Ectodermal cell (in vitro differentiated cells): ENCODE measurements around the gene MPP2.
"Not testable (repeated sequence)": the region's sequence is repeated elsewhere in the genome, so short reads cannot be mapped to it uniquely, and the experiment has no call there.

Source experiments
- H3K27ac ChIP-seq: 2 replicates; pipeline ENCODE4 v1.7.0; 2013; ENCODE audit warnings: mild to moderate bottlenecking, low read depth, low read length; ENCODE audit not compliant: insufficient read depth, poor library complexity, severe bottlenecking
- H3K27me3 ChIP-seq: 2 replicates; pipeline ENCODE4 v1.7.0; 2013; ENCODE audit warnings: mild to moderate bottlenecking, low read length; ENCODE audit not compliant: insufficient read depth, control insufficient read depth, poor library complexity, severe bottlenecking
- H3K36me3 ChIP-seq: one replicate; pipeline ENCODE4 v1.7.0; 2013; ENCODE audit warnings: low read length; ENCODE audit not compliant: control insufficient read depth, insufficient read depth
- H3K4me1 ChIP-seq: one replicate; pipeline ENCODE4 v1.7.0; 2013; ENCODE audit warnings: low read length; ENCODE audit not compliant: control insufficient read depth, insufficient read depth
- H3K4me3 ChIP-seq: 2 replicates; pipeline ENCODE4 v1.7.0; 2013; ENCODE audit warnings: low read depth, low read length, control low read depth; ENCODE audit not compliant: insufficient read depth
- H3K9me3 ChIP-seq: 2 replicates; pipeline ENCODE4 v1.7.0; 2013; ENCODE audit warnings: mild to moderate bottlenecking, low read length, moderate library complexity; ENCODE audit not compliant: control insufficient read depth
- WGBS, 2 experiments: methylation state at CpG; one replicate each; pipeline ENCODE4 v1.1.7; 2013; ENCODE audit warnings: missing lambda C conversion rate in 2 of 2; 5-methylcytosine and 5-hydroxymethylcytosine counted together

The MPP2 gene

GRCh38 chr17:43877451-43878155 lies 29.7 kb downstream of the MPP2 start:
- Histone ChIP-seq H3K9me3 (no peaks in the 10 kb centered on the region), H3K4me1 (peaks cover 7% of the 10 kb centered on the region), H3K27ac (no peak overlapping the region), H3K4me3 (no peak overlapping the region), H3K27me3 (no peaks in the 10 kb centered on the region), H3K36me3 (peaks cover 12% of the 10 kb centered on the region)
- WGBS, 2 experiments = 94 to 97% methylated on average over 9 to 10 of the region's 10 CpGs

- Histone ChIP-seq H3K36me3 (peaks cover 12% of the 10 kb centered on the region), H3K4me3 (no peak overlapping the region), H3K4me1 (peaks cover 7% of the 10 kb centered on the region), H3K27me3 (no peaks in the 10 kb centered on the region), H3K9me3 (no peaks in the 10 kb centered on the region), H3K27ac (no peak overlapping the region)
- WGBS, 2 experiments = 89 to 91% methylated on average over 7 of the region's 7 CpGs
Observed at GRCh38 chr17:43877031-43877430, 30.3 kb downstream of the MPP2 start.

GRCh38 chr17:43875476-43876147 lies 31.7 kb downstream of the MPP2 start:
- Histone ChIP-seq H3K4me1 (peaks cover 7% of the 10 kb centered on the region), H3K27me3 (no peaks in the 10 kb centered on the region), H3K4me3 (no peak overlapping the region), H3K27ac (no peak overlapping the region), H3K9me3 (no peaks in the 10 kb centered on the region), H3K36me3 (peaks cover 6% of the 10 kb centered on the region)
- 85 to 87% methylated on average over 3 of the region's 3 CpGs for WGBS, 2 experiments

GRCh38 chr17:43874293-43874692 lies 33.0 kb downstream of the MPP2 start:
- Histone ChIP-seq H3K4me3 (no peak overlapping the region), H3K27ac (no peak overlapping the region), H3K4me1 (peaks cover 7% of the 10 kb centered on the region), H3K27me3 (no peaks in the 10 kb centered on the region), H3K36me3 (peaks cover 6% of the 10 kb centered on the region), H3K9me3 (no peaks in the 10 kb centered on the region)
- 93 to 97% methylated on average over 3 of the region's 3 CpGs for WGBS, 2 experiments

- Histone ChIP-seq H3K9me3 (no peaks in the 10 kb centered on the region), H3K4me1 (peaks cover 2% of the 10 kb centered on the region), H3K36me3 (peaks cover 6% of the 10 kb centered on the region), H3K4me3 (no peak overlapping the region), H3K27me3 (no peaks in the 10 kb centered on the region), H3K27ac (no peak overlapping the region)
- 76 to 79% methylated on average over 5 to 6 of the region's 6 CpGs for WGBS, 2 experiments
Observed at GRCh38 chr17:43873815-43874214, 33.5 kb downstream of the MPP2 start.

- H3K27ac ChIP-seq = no peak overlapping the region
- no peaks in the 10 kb centered on the region for H3K27me3 ChIP-seq
- no peaks in the 10 kb centered on the region for H3K9me3 ChIP-seq
- 71 to 81% methylated on average over 5 of the region's 5 CpGs for WGBS, 2 experiments
- no peaks in the 10 kb centered on the region for H3K4me1 ChIP-seq
- peaks cover 4% of the 10 kb centered on the region for H3K36me3 ChIP-seq
- no peak overlapping the region for H3K4me3 ChIP-seq
Observed at GRCh38 chr17:43873091-43873490, 34.2 kb downstream of the MPP2 start.

GRCh38 chr17:43871946-43872690 lies 35.2 kb downstream of the MPP2 start:
- no peaks in the 10 kb centered on the region for H3K36me3 ChIP-seq
- no peaks in the 10 kb centered on the region for H3K9me3 ChIP-seq
- no peak overlapping the region for H3K4me3 ChIP-seq
- H3K4me1 ChIP-seq = no peaks in the 10 kb centered on the region
- no peak overlapping the region for H3K27ac ChIP-seq
- 92 to 93% methylated on average over 14 of the region's 14 CpGs for WGBS, 2 experiments
- peaks cover 2% of the 10 kb centered on the region for H3K27me3 ChIP-seq

- WGBS, 2 experiments = 66 to 74% methylated on average over 6 of the region's 6 CpGs
- H3K4me3 ChIP-seq, H3K9me3 ChIP-seq, H3K4me1 ChIP-seq, H3K27ac ChIP-seq, H3K36me3 ChIP-seq, H3K27me3 ChIP-seq: not testable (repeated sequence)
Observed at GRCh38 chr17:43869031-43869430, 38.3 kb downstream of the MPP2 start.

GRCh38 chr17:43868226-43868994 lies 38.9 kb downstream of the MPP2 start:
- Histone ChIP-seq H3K27ac (no peak overlapping the region), H3K36me3 (no peaks in the 10 kb centered on the region), H3K4me3 (no peak overlapping the region), H3K4me1 (no peaks in the 10 kb centered on the region), H3K27me3 (peaks cover 6% of the 10 kb centered on the region), H3K9me3 (no peaks in the 10 kb centered on the region)
- WGBS, 2 experiments = 88 to 93% methylated on average over 10 of the region's 10 CpGs
